IPS-NIHi7 (cell line): ENCODE measurements around the gene C3orf18.

ENCODE experiments used
- DNase-seq: peaks from one replicate; pipeline ENCODE4 v3.0.0; 2012; ENCODE audit warnings: mixed read lengths; ENCODE audit errors: extremely low spot score

Gene C3orf18

DNA sequence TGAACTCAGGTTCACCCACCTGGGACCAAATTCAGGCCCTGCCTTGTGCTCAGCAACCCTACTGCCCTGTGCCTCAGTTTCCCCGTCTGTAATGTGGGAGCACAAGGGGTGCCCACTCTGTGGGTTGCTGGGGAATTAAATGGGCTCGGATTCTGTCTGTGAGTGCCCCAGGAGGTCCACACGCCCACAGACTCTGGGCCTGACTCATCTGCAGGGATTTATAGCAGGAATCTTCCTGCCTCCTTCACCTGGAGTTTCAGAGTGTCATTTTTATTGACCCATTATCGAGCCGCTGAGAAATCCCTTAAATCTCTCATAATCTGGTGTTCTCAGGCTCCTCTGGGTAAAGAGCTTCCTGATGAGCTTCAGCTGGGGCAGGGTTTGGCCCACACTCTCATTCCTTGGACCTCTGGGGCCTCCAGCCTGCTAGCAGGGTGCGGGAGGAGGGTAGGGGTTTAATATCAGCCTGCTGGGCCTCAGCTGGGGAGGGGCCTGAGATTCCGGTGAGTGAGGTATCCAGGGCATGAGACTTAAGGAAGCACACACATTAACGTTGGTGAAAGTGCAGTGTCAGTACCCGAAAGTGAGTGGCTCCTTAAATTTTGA is 16.4 kb downstream of the C3orf18 start:
- no peak for DNase-seq

DNA sequence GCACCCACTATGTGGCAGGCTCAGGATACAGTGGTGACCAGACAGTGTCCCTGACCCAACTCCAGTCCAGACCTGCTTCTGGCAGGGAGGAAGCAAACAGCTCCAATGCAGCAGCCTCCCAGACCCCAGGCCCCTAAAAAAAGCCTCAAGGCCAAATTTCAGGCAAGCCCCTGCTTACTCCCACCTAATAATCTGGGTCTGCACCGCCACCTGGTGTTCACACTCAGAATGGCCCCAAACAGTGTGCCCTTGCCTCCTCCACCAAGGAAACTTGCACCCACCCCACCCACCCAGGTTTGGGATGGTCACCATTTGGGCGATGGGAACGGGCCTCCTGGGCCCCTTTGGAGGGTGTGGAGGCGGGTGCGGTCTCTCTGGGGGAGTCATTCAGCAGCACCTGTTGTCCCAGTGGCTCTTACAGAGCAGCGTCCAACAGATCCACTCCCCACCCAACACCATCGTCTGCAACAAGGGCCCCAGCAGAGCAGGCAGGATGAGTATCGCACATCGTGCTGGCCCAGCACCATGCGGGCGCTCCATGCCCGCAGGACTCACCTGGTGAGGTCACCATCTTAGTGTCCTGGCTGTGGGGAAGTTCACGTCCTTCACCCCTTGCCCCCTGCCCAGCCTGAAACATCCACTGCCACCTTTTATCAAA is 17.3 kb downstream of the C3orf18 start:
- peak; percentile 88 for DNase-seq

DNA sequence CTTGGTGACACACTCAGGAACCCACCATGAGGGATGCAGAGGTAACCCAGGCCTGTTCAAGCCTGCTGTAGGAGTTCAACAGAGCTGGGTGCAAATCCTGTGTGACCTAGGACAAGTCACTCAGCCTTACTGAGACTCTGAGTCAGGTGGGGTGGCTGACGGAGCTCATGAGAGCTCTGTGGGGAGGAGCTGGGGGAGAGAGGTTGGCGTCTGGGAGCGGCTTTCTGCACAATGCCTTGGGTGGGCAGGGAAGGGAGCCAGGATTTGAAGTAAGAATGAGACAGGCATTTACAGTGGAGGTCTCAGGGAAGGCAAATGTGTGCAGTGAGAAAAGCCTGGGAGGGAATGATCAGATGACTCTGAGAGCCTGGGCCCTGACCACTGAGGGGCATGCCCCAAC is 18.3 kb downstream of the C3orf18 start:
- DNase-seq = no peak

DNA sequence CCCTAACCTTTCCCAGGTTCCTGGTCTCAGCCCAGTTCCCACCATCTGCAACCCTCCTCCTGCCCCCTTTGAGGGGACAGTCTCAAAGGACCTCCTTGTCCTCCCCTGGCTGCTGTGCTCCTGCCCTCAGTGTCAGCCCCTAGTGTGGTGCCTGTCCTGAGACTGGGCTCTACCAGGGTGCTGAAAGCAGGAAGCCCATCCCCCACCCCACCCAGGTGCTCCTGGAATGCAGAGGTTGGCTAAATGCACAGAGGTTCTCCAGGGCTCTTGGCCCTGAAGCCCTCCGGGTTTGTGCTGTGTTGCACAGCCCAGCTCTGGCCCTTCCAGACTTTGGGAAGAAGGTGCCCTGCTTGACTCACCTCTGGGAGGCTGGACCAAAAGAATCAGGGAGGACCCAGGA is 21.8 kb downstream of the C3orf18 start:
- DNase-seq = peak; percentile 41

GRCh38 chr3:50542177-50543034 is 25.1 kb downstream of the C3orf18 start:
- DNase-seq = peak; percentile 94

DNA sequence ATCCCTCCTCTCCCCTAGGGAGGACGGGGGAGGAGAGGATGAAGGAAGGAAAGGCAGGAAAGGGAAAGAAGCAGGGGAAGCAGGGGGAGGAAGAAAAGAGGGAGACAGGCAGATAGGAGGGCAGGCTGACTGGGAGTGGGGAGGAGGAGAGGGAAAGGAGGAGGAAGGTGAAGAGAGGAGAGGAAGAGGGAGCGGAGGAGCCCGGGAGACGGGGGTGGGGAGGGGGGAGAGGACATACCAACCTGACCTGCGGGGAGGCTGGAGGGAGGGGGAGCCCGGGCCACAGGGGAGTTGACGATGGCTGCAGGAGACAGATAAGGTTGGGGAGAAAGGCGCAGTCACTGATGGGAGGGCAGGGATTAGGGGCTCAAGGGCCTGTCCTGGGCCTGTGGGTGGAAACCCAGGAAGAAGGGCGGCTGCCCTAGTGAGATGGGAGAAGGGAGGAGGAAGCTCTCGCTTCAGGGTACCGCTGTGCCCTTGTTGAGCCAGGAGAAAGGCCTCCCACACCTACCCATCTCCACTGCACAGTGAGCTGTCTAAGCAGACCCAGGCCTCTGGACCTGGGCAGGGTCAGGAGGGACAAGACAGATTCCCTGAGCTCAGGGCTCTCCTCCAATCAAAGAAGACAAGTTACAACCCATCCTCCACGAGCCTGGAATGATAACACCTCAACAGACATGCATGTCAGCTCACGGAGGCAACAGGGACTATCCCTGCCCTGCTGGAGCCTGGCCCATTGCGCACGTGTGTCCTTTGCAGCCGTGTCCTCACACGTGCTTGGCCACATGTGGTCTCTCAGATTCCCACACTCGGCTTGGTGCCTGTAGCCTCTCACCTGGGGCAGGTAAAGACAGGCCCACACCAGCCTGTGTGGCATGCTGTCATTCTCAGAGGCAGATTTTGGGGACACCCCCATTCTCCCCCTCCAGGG is 27.9 kb downstream of the C3orf18 start:
- DNase-seq = peak; percentile 62

GRCh38 chr3:50537421-50538129 is 30.0 kb downstream of the C3orf18 start:
- no peak for DNase-seq

DNA sequence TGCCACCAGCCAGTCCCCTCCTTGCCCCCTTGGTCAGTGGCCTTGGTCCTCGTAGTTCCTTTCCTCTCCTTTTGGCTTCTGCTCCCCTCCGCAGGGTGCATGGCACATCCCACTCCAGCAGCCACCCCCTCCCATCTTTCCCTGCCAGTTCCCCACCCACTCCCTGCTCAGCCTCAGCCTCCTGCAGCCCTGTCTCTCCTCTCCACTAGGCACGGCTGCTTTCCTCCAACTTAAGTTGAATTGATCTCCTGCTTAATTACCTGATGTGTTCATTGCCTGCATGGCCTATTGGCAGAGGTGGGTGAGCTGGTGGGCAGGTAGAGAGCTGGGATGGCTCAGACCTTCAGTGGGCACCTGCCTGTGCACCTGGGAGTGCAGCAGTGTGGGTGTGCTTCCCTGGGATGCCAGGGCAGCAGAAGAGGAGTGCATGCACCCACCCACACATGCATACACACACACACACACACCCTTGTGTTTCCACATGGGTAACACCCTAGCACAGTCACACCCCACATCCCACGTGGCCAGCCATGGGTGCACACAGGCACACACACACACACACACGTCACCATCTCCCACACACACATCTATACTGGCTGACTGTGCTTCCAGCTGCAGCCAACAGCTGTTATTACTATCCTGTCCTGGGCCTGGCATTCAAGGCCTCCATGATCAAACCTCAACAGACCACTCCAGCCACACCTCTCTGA is 30.9 kb downstream of the C3orf18 start:
- no peak for DNase-seq

DNA sequence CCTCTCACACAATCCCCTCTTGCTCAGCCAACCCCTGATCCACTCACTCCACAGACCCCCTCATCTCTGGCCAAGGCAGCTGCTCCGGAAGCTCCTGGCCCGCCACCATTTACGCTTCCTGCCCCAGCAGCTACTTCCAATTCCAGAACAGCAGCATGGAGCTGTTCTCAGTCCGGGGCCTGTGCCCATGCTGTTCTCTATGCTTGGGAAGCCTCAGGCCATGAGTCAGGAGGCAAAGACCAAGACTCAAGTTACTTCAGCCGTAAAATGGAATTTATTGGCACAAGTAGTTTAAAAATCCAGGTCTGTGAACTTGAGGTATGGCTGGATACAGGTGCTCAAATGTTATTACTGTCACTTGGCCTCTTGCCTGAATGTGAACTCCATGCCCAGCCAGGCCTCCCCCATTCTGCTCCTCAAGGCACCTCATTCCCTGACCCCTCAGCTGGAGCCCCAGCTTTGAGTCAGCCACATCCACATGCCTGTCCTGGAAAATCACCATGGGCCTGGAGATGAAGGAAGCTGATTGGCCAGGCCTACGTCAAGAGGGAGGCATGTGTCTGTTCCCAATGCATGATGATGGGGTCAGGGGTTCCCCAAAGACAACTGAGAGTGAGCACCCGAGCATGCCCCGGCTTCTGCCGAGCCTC is 32.7 kb downstream of the C3orf18 start:
- no peak for DNase-seq

GRCh38 chr3:50533807-50534461 is 33.6 kb downstream of the C3orf18 start:
- no peak for DNase-seq

DNA sequence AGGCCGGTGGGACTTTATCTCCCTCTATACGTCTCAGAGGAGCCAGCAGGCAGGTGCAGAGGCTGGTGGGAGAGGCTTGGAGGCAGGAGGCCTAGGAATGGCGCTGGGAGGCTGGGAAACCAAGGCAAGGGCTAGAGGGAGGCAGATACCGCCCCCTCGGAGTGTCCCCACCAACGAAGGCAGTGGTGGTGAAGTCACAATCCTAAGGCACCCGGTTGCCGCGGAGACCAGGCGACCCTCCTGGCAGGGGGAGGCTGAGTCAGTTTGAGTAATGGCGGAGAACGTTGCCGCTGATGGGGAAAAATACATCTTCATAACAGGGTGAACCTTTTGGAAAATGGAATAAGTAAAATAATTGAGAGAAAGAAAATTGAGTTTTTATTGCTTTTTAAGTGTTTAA is 34.2 kb downstream of the C3orf18 start:
- DNase-seq = peak; percentile 31

- DNase-seq = no peak
These were observed 35.4 kb downstream of the C3orf18 start for GRCh38 chr3:50532062-50532705.

DNA sequence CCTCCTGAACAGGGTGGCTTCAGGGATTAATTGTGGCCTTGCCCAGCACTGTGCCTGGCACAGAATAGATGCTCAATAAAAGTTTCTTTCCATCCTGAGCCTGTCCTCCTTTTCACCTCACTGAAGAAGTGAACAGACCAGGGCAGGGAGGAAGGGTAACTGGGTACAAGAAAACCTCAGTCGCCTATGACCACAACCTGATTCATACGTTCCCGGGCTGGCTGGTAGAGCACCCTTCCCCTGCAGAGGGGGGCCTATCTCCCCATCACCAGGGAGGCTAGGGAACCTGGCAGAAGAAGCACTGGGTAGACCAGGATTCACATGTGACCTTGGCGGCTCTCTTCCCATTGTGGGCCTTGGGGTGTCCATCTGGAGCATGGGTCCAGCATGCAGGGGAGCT is 36.3 kb downstream of the C3orf18 start:
- no peak for DNase-seq

- DNase-seq = peak; percentile 45
These were observed 37.3 kb downstream of the C3orf18 start for GRCh38 chr3:50530001-50530970.

DNA sequence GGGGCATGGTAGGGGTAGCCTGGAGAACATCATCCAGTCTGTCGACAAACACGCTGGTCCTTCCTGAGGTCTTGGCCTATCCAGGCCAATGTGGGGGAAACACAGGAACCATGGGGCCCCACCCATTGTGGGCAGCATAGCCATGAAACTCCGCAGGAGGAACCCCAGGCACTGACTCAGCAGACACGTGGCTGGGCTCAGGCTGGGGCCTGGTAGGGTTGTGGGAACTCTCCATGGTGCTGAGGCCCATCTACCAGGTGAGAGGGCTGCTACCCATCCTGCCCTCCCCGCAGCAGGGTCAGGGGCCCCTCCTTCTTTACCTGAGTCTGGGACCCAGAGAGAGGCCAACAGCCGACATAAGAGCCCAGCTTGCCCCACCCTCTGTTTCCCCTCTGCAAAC is 41.6 kb downstream of the C3orf18 start:
- DNase-seq = peak; percentile 94

DNA sequence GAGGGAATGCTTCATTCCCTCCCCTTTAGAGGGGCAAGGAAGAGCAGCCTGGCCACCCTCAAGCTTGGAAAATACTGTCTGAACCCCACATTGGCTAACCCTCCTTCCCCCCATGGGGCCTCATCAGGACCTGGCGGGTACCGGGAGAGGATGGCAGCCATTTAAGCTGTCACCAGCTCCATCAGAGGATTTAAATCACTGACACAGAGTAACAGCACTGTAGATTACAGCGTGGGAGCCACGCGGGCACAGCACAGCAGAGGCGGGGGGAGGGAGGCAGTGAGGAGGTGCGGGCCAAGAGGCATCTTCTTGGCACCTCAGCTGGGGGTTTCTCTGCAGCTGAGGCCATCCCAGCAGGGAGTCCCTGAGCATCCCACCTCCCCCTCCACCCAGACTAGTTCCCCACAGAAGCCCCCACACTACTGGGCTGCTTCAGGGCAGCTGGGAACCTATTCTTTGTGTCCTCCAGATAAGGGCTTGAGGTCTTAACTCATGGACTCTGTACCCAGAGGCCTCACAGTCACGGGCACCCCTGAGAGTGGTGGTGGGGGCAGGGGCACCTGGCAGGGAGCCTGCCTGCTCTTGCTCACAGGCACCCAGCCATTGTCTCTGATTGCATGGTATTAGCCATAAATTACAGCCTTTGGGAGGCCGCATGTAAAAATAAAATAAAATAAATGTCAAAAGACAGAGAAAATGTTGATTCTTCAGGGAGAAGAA is 42.2 kb downstream of the C3orf18 start:
- DNase-seq = no peak

DNA sequence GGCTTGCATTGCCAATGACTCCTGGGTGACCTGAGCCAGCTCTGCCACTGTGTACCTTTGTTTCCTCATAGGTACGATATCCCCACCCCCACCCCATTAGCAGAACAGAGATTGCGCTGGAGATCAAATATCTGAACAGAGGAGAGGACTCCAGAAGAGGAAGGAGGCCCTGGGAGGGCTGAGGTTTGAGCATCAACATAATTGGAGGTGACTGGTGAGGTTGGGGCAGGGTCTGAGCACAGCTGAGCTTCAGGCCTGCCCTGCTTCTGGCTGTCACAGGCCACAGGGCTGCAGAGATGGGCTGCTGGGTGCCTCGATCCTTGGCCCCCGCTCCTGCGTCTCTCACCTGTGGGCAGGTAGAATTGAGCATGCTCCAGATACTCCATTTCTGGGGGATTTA is 42.8 kb downstream of the C3orf18 start:
- DNase-seq = no peak
